NCI-H2227 treated with DMSO at 0.1 percent for 48 hours (cell line): ENCODE data around the gene C3orf20.
A peak's percentile ranks its signal among the peaks of the same experiment; 100 is the strongest.

Source experiments
- DNase-seq: peaks from one replicate; lab custom pipeline; 2025; lab: John Stamatoyannopoulos, UW

Gene C3orf20

DNA sequence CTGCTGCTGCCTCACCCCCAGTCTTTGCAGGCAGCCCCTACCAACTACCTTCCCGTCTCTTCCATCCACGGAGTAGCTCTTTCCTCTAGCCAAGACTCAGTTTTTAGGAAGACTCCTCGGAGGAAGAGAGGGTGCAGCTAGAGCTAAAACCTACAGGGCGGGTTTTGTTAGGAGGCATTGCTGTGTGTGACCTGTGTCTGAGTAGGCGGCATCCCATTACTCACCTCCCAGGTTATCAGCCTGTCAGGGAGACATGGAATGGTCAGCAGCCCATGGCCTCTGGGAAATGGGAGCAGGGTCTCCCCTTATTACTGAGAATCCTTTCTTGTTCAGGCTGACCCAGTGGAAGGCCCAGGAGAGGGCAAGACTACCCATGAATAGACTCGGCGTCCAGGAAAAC, 100.1 kb downstream of the C3orf20 start:
- no peak for DNase-seq

DNA sequence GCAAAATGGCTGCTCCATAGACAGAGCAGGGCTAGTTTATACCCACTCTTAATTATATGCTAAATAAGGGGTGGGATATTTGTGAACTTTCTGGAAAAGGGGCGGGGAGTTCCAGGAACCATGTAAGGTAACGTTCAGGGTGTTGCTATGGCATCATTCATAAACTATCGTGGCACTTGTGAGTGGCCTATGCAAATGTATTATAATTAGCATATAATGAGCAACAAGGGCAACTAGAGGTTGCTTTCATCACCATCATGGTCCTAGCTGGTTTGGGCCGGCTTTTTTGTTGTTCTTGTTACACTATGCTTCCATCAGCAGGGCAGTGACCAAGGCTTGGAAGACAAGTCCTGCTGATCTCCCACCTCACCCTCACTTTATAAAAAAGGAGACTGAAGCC, 100.6 kb downstream of the C3orf20 start:
- no peak for DNase-seq

DNA sequence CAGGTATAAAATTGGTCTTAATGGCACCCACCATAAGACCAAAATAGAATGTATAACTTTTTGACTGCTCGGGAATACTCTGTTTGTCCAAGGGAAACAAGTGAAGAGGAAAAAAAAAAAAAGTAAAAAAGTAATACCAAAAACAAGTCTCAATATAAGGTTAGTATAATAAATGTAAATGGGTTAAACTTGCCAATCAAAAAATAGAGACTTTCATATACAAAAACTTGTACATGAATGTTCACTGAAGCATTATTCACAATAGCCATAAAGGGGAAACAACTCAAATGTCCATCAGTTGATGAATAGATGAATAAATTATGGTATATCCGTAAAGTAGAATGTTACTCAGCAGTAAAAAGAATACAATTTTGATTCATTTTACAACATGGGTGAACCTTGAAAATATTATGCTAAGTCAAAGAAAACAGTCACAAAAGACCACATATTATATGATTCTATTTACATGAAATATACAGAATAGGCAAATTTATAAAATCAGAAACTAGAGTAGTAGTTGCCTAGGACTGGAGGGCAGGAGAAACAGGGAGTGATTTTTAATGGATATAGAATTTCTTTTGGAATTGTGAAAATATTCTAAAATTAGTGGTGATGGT, 104.2 kb downstream of the C3orf20 start:
- DNase-seq, result no peak

DNA sequence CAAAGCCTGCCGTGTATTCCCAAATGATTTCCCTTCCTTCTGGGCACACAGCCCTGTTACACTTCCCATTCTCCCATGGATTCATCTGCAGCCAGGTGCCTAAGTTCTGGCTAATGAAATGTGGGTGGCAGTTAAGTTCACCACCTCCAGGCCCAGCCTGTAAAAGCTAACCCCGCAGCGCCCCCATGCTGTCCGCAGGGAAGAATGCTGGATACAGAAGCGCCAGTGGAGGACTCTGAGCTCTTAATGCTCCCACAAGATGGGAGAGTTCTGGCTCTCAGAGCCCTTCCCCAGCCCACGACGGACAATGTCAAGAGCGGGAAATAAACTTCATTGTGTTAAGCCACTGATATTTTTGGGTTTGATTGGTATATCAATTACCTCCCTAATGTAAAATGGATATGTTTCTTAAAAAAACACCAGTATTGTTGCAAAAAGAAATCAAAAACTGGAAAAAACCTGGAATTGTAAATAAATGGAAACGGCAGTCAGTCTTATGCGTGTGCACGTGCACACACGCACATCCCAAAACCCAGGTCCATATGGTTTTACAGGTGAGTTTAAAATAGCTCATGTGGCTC, 106.1 kb downstream of the C3orf20 start:
- DNase-seq, result no peak

DNA sequence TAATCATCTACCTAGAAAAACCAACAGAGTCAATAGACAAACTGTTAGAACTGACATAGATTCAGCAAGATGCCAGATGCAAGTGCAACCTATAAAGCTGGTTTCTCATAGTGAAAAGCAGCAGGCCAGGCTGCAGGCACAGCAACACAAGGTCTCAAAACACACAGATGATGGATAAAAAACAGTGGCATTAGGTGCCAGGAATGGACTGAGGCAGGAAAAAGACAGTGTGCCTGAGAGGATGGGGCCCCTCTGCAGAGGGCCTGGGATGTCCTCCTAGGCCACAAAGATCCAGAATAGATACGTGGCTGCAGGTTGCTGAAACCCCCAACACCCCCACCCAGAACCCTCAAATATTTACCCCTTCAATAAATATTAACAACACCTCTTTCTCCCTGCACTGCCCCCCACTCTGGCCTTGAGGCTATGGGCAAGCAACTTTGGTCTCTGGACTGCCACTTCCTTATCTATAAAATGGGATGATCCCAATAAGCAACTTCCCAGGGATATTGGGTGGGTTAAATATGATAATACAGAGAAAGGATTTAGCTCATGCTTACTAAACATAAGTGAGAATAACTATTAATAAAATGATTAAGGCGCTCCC, 108.6 kb downstream of the C3orf20 start:
- no peak for DNase-seq

DNA sequence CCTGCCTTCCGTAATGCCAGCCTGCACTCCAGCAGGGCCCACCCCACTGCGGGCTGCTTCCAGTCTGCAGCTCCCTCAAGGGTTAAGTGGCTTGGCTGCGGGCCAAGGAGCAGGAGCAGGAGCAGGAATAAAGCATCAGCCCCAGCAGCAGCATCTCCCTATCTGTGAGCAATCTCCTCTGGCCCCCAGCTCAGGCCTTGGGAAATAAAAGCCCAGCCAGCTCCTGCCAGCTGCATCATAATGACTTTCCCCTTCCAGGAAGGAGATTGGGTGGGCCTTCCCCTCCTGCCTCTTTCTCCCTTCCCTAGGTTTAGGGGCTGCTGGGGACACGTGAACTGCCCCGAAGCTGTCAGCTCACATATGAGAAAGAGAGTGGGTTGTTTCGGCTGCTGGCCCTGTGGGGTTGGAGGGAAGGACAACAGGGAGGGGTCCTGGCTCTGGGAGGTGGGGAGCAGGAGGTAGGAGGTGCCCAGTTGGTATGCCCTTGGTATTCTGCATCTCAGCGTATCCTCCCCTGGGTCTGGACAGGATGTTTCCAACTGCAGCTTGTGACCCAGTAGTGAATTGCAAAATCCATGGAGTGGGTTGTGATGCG, 109.2 kb downstream of the C3orf20 start:
- peak; percentile 84 for DNase-seq

DNA sequence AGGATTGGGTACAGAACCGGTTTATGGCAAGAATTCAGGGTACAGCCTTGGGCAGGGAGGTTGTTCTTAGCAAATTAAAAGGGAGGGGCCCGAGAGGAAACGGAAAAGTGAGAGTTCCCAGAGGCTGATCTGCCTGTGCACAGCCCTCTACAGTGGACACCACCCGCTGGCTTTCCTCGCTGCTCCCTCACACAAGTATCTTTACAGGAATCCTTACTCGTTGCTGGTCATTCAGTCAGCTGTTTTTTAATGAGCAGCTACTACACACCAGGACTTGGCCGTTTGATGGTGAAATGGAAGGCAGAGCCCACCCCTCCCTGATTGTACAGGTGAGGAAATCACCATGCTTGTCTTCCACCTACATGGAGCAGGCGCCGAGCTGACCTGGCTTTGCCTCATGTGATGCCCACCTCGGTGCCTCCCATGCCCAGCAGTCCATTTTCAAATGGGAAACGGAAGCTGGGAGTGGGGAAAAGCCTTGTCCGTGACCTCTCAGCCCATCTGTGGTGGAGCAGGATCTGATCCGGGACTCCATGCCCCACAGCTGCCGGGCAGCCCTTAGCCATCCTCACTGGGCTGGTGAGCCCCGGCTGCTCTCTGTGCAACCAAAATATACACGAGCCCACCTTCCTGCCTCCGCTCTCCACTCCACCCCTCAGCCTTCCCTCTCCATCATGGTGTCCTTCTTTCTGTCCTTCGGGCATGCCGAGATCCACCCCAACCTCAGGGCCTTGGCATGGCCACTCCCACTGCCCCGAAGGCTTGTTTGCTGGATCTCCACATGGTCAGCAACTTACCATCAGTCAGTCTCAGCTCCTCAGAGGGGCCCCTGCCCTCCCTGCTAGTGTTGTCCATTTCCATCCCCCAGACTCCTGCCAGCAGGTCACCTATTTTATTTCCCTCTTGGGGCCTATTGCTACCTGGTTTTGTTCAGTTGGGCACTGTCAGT, 110.5 kb downstream of the C3orf20 start:
- DNase-seq, result no peak

DNA sequence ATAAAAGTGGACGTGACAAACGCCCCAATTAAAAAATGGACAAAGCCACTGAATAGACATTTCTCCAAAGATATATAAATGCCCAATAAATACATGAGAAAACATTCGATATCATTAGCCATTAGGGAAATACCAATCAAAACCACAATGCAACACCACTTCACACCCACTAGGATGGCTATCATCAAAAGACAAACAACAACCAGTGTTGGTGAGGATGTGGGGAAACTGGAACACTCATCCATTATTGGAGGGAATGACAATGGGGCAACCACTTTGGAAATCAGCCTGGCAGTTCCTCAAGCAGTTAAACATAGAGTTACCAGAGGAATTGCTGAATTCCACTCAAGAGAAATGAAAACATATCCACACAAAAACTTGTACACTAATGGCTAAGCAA, 111.4 kb downstream of the C3orf20 start:
- DNase-seq, result no peak

DNA sequence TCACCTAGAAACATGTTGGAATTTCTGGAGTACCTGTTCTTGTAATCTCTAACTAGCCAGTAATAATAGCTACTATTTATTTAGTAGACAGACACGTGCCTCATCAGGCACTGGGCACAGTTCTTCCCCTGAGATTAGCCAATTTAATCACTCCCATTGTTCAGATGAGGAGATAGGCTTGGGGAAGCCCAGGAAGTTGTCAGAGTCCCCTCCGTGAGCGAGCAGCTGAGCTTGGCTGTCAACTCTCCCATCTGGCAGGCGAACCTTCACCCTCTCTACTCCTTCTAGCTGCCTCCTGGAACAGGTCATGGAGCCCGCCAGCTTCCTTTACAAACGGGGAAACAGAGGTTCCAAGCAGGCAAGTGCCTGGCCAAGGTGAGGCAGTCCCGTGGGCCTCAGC, 112.7 kb downstream of the C3orf20 start:
- no peak for DNase-seq

DNA sequence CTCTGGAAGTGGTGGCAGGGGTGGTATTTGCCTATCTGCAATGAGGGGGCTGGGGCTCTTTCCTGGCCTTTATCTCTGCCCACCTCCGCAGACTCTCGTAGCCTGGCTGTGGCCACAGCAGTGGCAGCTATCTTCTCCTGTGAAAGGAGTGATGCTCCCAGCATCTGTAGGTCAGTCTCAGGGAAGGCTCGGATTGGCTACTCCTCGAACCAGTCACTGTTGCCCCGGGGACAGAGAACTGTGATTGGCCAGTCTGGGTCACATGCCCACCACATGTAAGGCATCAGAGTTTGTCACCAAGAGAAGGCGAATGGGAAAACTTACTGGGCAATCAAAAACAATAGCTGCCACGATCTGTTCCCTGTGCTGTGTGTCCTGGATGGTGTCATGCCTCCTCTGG, 113.7 kb downstream of the C3orf20 start:
- no peak for DNase-seq

DNA sequence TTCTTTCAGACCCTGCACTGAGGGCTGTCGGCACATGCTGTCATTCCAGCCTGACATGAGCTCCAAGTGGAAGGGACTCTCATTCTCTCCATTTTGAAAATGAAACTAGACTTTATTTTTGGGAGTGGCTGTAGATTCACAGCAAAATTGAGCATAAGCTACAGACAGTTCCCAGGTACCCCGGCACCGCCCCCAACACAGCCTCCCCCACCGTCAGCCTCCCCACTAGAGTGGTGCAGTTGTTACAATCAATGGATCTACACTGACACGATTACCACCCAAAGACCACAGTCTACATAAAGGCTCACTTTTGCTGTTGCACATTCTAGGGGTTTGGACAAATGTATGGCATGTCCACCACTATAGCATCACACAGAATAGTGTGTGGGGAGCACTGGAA, 114.3 kb downstream of the C3orf20 start:
- DNase-seq, result no peak

DNA sequence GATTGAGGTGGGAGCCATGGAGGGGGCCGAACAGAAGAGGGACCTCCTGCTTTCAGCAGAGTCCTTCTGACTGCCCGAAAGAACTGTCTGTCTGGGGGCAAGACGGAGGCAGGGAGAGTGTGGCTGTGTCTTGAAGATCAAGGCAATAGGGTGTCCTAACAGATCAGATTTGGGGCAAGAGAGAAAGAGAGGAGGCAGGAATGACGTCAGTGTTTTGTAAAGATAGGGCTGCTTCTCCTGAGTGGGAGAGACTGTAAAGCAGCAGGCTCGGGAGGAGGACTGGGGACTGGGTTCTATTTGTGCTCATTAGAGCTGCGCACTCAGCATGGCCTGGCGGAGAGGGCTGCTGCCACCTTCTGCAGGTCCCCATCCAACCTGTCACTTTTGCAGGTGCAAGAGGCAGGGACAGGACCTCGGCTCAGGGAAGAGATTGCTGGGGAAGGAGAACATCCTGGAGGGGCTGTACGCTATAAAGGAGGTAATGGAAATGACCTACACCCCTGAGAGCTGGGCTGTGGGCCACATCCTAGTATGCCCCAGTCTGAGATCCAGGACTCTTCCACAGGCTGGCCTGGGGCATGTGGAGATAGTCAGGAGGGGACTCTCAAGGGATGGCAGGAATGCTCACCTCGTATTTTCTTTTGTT, 114.8 kb downstream of the C3orf20 start:
- no peak for DNase-seq

DNA sequence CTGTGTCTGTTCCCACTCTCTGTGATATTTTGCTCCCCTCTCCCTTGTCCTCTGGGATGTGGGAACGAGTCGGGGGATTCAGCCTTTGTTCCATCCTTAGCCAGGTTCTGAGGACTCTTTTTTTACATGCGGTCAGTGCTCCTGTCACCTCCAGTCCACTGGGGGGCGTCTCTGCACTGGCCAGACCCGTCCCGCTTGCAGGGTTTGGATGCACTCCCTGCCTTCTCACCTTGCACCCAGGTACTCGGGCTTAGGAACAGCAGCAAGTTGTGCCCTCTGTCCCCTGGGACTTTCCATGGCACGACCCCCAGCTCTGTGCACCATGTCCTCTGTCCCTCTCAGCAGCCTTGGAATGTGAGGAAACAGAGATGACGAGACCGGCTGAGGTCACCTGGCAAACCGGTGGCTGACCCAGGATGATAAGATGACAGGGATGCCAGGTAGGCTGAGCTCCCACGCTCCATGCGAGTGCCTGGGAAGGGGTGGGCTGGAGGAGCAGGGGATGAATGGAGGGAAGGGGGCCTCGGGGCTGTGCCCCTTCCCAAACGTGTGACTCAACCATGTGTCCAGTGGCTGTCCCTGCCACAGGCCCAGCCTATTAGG, 116.5 kb downstream of the C3orf20 start:
- peak; percentile 17 for DNase-seq

DNA sequence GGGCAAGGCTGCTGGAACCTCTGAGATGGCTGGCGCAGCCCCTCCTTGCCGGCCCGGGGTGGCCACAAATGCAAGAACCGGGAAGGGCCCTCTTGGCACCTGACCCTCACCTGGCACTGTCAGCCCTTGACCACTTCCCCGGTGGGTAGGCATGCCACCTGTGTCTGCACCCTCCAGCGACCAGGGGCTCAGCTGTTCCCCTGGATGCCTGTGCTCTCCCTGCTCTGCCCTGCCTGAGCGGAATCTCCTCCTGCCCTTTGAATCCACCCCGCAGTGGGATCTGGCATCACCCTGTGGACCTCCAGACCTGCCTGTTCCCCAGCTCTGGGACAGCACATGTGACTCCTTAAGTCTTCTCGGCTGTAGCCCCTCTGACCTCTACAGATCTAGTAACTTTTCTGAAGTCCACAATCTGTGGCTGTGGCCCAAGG, 117.8 kb downstream of the C3orf20 start:
- DNase-seq, result no peak

DNA sequence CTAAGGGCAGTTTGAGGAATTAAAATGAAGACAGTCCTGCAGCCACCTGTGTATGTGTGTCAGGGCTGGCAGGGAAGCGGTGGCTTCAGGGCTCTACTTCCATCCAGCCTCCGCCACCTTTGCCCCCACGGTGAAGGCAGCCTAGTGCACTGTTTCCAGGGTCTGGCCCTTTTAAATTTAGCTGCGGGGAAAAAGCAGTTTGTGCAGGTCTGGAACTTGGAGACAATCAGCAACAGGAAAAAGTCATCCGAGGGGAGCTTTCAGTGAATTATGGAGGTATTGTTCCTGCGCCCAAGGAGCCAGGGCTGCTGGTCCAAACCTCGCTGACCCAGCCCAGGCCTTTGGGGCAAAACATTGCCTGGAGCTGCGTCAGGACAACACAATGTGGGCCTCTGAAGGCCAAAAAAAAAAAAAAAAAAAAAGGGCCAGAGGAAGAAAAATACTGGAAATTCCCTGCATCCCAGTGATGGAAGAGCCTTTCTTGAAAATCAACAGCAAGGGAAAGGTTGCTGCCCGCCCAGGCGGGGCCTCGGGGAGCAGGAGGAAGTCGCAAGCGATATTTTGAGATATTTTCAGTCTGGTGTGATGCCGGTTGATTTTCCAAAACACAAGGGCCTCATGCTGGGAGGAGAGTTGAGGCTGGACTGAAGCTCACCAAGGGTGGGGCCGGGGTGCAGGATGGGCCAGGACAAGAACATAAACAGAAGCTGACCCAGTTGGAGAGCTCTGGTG, 118.4 kb downstream of the C3orf20 start:
- no peak for DNase-seq

DNA sequence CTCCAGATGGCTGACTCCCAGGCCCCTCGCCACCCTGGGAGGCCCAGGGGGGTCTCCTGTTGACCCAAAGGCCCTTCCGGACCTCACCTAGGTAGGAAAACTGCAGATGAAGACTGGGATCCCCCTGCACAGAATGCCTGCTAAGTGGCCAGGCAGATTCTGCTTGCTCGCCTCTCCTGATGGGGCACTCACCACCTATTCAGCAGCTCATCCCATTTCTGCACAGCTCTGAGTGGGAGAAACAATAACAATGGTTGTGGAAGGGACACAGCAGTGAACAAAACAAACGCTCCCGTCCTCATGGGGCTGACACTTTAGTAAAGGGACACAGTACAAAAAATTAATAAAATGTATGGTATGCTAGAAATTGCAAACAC, 118.9 kb downstream of the C3orf20 start:
- no peak for DNase-seq

DNA sequence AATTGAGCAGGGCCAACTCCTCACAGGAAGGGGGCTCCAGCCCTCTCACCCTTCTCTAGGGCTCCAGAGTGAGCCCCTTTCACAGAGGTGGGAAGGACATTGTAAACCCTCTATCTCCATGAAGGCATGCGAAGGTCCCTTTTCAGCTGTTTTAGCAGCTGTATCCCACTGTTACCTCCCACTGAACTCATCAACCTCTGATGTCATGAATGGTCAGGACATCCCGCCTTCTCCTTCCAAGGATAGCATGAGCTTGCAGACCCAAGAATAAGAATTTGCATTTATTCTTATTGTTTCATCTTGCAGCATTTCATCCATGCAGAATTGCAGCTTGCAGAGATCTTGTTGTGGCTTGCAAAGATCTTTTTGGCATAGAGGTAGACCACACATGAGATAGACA, 119.5 kb downstream of the C3orf20 start:
- DNase-seq, result no peak

DNA sequence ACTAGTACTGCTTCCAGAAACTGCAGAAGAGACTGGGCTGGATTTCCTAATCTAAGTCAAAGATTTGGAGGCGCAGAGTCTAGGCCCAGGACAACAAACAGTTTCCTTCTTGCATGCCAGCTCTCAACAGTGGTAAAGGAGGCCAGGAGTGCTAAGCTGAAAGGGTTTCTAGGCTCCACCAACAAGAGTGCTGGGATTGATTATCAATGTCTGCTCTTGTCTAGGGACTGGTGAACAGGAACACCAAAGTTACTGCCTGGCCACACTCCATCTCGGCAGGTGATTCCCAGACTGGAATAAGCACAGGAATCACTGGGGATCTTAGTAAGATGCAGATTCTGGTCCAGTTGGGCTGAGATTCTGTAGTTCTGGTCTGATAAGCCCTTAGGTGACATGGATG, 121.1 kb downstream of the C3orf20 start:
- DNase-seq, result no peak

DNA sequence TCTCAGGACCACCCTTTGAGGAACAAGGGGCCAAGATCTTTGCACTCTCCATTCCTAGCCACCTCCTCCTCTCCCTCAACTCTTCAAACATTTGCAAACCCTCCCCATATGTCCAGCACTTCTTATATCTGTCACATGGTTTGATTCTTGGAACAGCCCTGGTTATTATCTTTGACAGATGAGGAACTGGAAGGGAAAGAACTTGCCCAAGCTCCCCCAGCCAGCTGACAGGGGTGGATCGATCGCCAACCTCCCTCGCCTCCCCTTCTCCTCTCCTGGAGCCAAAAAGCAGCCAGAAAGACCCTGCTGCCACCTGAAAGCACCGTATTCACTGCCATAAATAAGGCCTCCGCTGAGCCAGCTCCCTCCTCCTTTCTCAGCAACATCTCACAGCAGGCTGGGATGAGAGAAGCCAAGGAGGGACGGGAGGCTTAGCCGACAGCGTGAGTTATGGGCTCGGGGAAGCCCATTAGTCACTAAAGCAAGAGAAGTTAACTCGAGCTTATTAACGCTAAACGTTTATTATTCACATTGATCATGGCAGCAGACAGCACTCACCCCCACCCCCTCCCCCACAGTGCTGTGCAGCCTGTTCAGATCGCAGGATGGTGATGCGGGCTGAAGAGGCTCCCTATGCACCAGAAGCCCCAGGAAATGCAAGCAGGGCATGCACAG, 121.6 kb downstream of the C3orf20 start:
- DNase-seq, result peak; percentile 28

DNA sequence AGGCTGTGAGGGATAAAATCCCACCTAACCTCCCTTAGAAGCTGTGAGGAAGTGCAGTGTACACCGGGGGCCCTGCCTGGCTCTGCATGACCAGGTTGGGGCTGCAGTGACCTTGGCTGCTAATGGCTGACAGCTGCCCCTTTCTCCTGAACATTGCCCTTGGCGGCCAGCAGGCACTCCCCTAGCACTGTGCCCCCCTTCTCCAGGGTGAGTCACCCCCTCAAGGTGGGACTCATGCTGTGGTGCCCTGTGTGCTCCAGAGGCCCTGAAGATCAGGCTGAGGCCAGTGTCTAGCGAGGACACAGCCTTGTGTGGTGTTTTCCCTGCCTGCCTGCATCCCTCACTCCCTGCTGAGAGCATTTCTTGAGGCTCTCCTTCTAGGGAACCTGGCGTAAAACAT, 122.8 kb downstream of the C3orf20 start:
- no peak for DNase-seq
